NCI-H82 treated with DMSO at 0.1 percent for 48 hours (cell line): Measurements from ENCODE around the gene ARMH3.

Experiments
- DNase-seq: peaks from one replicate; lab custom pipeline; 2025; ENCODE audit not compliant: unreplicated experiment; lab: John Stamatoyannopoulos, UW

The ARMH3 gene

DNA sequence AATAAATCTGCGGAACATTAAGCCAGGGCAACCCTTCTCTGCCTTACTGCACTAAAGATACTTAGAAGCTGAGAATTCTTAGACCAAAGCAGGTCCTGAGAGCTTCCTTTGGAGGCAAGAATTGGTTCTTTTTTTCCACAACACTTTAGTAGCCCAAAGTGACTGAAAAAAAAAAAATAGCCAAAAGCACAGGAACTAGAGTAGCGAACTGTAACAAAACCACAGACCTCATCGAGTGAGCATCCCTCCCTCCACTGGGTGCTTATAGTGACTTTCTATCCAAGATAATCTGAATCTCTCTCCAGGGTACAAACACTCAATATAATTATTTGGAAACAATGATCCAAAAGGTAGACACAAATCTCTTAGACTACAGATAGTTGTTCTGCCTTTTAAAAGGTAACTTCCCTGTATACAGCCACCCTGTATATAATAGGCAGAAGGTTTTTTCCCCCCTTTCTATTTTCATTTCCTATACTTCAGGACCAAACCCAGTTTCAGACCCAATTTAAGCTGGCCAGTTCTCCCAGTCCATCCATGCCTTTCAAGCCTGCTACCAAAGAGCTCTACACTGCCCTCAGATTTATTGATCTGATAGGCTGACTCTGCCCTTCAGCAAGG lies 180.8 kb downstream of the ARMH3 start:
- no peak for DNase-seq

DNA sequence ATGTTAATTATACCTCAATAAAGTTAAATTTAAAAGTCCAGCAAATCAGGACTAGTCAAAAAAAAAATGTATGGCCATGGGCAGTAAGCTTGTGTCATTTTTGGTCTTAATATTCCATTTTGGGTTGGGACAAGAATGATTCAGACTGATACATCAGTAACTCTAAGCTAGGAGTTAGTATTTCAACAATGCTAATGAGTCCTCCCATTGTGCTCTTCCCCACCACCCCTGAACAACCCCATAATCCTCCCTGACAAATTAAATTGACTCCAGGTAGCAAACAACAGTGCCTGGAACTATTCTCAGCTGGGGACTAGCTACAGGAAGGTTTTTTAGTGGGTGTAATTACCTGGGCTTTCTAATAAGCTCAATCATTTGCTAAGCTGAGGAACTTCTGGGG lies 181.7 kb downstream of the ARMH3 start:
- DNase-seq: no peak

DNA sequence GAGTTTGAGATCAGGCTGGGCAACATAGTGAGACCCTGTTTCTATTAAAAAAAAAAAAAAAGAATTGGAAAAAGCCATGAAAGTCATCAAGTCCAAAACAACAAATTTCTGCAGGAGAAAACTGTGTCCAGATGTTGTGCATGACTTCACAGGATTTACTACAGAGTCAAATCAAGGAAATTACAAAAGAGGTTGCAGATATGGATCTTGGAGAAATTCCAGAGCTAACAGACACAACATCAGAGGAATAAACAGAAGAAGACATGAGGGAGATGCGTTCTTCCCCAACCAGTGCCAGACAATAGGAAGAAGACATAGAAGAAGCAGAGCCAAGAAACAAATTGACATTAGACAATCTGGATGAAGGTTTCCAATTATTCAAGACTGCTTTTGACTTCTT lies 188.0 kb downstream of the ARMH3 start:
- no peak for DNase-seq

DNA sequence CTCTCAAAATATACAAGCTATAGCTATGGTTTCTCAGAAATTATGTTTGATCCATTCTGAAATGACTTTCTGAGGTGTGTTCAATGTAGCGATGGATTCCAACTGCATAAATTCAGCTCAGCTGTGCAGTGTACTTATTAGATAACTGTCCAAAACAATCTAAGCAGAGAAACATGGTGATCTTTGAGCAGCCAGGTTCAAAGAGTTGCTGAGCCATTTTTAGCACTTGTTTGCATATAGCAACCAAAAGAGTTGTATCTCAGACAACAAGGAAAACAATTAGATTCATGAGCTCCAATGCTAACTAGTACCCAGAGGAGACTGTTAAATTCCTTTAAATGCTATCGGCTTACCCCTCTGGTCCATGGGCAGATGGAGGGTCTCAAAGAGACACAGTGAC lies 196.4 kb downstream of the ARMH3 start:
- DNase-seq: no peak

DNA sequence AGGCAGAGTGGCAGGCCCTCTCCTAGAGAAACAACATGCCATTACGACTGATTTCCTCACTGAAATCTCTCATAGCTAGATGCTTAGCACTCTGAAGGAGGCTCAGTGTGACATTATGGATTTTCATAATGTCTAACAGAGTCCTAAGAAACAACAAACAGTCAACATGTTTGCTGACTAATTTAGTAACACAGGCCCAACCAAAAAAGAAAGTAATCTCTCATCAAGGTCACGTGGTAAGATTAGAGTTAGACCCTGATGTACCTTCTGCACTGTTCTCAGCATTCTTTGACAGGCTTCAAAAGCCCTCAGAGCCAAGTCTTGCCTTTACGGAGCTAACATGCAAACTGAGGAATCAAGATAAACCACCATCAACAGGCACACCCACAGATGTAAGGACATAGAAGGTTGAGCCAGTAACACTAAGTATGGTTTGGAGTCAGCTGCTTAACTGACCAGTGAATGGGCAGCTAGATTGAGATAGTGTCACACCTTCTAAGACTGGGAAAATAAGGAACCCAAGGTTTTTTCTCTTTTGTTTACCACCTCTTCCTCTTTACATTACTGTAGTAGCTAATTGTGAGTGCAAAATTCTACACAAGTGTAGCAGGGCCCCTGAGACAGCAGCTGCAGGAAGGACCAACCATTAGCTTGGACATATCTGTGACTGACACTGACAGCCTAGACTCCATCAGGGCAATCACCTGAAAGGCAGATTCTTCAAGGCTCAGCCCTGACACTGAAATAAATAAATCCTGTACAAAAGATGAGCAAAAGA lies 197.1 kb downstream of the ARMH3 start:
- DNase-seq: no peak

DNA sequence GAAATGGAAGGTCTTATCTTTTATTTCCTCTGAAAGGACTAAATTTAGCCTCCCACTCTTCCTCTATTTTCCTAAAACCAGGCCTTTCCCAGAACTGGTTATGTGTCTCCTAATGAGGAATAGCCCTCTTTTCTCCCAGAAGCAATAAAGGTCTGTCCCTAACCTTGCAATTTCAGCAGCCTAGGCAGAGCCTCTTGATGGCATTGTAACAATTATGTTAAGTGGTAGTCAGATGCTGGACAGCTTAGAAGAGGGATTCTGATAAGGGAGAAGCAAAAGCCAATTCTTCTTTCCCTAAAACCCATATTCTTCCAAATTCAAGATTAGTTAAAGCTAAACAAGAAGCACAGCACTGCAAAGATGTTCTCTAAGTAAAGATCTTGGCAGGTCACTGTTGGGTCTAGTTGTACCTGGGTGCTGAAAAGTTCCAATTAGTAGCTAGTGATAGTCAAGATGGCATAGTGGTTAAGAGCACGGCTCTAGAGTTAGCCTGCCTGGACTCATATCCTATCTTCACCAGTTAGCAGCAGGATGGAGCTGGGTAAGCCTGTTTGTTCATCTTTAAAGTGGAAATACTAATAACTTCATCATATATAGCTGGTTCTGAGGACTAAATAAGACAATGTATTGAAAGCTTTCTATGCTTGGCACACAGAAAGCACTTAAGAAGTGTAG lies 198.0 kb downstream of the ARMH3 start:
- no peak for DNase-seq

DNA sequence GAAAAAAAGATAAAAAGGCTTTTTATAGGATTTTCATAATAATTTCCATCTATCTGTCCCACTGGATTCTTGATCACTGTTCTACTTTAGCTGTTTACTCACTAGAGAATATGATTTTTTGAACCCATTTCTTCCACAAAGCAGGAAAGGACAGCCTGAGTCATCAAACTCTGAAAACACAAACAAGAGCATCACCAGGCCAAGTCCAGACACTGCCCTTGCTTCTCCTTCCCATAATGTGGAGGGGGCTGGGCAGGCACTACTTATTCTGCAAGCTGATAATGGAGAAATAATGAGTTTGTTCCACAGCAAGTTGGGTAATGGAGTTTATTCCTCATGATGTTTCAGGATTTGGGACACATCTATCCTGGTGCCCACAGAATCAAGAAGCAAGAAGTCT lies 199.3 kb downstream of the ARMH3 start:
- no peak for DNase-seq

DNA sequence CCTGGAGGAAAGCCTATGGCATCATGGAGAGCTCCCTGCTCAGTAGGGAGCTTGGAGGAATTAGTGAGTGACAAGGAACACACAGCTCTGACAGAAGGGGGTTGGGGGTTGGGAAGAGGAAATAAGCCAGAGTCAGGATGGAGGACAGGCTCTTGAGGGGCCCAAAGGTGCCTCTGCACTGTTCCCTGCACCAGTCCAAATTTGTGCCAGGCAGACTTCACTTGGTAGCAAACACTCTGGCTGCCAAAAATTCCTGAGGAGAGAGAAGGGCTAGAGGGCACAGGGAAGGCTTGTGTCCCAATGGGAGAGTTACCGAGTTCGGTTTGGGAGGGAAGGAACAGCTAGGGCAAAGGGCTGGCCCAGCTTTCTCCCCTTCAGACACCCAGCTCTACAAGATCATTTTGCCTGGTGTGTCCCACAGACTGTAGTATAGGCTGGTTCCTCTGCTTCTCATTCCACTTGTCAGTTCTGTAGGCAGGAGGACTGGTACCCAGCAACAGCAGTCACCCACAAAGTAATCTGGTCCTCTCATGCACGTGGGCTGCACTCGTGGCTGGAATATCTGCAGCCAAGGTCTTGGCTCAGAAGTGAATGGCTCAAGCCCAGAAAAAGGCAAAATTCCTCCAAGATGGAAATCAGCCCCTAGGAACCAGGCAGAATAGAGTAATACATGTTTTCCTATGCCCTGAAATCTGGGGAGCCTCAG lies 204.4 kb downstream of the ARMH3 start:
- no peak for DNase-seq

DNA sequence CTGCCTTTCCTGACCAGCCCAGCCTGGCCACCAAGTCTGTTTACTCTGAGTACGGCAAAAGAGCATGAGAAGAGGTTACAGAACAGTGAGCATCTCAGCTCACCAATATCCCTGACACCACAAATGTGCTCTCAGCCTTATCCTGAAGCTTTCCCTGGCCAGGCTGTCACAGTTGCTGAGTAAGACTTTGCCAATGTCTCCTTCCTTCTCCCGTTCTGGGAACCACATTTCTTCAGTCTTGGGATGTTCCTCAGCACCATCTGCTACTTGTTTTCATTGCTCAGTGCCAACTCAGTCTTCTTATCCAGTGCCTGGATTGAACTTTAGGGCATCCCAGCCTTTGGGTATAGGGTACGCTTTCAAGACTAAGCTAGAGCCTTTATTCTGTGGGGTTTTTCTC lies 205.2 kb downstream of the ARMH3 start:
- no peak for DNase-seq

DNA sequence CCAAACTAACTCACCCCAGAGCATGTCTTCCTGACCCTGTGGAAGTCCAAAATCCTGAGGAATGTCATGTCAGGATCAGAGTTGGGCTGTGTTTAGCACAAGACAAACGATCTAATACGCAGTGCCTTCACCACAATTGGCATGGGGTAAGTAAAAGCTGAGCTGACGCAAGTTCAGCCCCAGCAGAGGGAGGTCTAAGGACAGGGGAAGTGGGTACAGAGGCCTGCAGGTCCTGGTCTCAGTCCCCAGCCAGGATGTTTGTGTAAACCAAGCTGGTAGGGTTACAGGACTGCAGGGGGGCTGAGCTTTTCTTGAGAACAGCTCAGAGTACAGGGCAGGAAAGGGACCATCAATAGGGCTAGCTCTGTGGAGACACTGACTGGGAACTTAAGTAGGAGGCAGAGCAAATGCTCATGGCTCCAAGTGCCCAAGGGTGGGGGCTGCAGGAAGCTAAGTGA lies 207.1 kb downstream of the ARMH3 start:
- no peak for DNase-seq

DNA sequence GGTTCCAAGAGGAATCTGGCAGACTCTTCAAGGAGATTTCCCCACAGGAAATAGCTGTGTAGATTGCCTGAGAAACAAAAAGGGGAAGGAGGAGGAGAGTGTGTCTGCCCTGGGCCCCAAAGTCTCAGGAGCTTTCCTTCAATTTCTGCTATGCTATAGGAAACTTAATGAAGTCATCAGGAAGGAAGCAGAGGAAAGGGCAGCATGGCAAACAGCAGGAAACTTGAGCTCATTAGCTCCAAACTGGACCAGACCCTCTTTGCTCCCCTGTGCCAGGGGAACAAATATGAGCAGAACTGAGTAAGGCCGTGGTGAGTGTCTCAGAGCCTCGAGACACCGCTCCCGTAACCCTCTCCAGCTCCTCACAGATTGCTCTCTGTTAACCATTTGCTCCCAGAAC lies 207.6 kb downstream of the ARMH3 start:
- DNase-seq: no peak

DNA sequence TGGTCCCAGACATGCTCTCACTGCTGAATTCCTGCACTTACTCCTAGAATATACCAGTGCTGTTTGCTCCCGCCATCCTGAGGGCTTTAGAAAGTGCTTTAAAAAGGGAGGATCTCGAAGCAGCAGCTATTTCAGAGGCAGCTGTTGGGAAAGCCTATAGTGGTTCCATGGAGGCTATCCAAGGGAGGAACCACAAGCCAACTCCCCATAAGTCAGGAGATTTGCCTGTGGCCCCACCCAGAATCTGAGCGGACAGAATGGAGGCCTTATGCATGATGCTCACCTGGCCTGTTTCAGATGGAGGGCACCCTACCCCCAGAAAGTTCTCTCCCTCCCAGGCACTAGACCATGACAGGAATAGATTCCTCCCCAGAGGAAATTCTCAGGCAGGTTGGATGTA lies 210.1 kb downstream of the ARMH3 start:
- no peak for DNase-seq

DNA sequence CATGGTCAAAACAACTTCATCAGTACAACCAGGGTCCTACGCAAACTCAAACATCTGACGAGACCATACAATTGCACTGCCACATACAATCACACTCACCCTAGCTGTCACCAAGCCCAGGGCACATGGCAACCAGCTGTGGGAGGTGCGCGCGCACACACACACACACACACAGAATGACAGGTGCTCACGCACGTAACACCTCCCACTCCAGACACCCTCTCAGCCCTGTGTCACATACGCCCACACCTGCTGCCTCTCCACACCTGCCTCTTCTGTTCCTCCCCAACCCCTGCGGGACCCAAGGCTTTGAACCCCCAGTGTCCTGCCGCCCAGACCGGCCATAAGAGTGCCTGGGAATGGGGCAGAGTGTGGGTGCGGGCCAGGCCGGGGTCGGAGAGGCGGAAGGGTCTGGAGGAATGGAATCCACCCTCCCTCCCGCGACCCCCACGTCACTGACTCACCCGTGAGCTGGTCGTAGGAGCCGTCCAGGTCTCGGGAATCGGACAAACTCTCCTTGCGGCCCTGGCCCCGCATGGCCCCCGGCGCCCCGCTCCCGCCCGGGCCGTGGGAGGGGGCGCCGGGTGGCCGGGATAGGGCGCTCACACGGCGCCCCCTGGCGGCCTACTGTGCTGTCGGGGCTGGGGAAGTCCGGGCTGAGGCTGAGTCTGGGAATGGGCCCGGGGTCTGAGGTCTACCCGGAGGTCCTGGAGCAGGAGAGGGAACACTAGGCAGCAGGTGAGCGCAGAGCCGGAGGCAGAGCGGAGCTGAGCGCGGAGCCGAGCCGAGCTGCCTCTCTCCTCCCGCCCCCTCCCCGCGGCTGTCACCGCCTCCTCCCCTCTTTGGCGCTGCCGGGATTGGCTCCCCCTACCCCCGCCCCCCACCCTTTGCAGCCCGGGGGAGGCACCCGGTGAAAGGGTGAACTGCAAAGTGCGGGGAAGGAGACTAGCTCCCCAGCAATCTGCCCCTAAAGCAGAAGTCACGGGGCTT lies 212.6 kb downstream of the ARMH3 start, which contains the start of gene KCNIP2:
Gene KCNIP2 (minus strand): TSS at position 769 of the 990 bp plus-strand sequence. CDS start 232 bp downstream, at position 537.
- no peak for DNase-seq

DNA sequence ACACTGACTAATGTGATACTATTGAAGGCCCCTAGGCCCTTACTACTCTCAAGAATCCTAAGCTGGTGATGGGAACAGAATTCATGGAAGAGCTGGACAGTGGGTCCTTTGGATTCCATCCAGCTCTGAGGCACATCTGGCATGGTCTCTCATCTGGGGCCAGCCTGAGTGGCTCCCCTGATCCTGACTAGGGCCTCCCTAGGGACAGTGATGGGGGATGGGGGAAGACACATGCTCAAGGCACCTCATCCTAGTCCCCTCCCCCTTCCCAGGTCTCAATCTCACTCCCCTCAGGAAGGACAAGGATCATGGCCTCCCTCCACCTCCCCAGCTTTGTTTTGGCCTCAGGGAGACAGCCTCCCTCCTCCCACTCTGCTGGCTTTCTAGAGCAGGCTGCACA lies 214.1 kb downstream of the ARMH3 start:
- no peak for DNase-seq

DNA sequence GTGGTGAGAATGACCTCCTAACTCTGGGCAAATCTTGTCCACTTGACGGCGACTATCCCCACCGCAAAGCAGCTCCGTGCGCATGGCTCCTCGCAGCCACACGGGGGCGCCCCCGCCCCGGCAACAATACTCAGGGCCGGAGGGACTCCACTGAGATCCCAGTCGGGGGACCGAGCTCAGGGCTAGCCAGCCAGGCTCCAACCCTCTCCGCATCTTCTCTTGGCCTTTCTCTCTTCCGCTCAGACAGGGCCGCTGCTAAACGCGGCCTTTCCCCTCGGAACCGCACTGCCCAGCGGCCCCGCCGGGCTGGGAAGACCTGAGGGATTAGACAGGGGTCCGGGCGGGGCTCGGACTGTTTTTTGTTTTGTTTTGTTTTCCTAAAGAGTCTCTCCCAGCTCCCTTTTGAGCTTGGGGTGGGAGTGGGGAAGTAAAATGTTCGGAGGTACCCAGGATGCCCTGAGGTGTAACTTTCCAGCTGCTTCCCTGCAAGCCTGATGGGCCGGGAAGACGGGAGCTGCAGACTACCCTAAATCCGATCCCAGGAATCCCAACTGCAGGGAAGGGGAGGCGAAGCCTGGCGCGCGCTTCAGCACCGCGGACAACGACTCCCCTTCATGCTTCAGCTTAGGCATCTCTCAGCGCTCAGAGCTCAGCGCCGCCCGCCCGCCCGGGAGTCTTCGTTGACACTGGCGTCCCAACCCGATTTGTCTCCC lies 215.1 kb downstream of the ARMH3 start:
- peak; percentile 63 for DNase-seq

DNA sequence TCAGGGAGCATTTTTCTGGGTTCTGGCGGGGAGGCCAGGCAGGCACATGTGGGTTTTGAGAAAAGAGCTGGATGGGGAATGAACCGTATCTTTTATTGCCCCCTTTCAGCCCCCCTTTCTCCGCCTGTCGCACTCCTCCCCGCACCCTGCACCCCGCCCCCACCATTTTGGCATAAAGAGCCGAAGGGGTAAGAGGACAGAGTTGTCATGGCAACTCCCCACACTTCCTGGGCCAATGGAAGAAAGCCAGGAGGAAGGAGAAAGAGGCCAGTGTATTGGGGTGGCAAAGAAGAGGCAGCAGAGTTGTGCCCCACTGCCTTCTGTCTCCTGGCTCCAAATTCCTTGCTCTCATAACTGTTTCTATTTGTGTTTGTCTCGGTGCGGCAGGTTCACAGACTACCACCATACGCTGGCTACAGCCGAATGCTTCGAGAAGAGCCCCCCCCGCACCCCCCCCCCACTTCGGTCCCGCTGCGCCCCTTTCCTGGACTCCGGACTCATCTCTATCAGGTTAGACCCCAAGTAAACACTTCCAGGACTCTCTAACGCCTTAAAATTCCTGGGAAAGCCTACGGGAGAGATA lies 215.8 kb downstream of the ARMH3 start:
- DNase-seq: no peak

DNA sequence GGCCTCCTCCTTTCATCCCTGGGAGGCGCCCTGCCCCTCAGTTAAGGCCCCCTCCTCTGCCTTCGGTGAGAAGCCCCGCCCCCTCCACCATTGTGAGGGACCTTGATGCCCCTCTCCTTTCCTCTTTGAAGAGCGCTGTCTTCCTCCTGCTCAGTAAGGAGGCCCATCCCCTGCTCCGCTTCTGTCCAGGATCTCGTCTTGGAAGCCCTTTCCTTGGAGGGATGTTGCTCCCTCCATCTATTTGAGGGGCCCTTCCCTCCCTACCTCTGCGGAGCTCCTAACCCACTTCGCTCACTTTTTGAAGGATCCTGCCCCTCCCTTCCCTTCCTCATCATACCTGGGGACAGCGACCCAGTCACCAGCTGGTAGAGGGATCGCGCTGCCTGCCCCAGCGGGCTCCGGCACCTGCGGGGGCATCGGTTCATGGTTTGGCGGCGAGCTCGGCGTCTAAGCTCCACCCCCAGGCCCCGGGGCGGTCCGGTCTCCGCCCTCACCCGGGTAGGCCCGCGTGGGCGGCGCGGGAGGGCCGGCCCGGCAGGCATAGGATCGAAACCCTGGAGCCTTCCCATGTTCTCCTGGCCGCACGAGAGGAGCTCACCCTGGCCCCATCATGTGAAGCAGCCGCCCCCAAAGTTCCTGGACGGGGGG lies 216.4 kb downstream of the ARMH3 start:
- DNase-seq: no peak

DNA sequence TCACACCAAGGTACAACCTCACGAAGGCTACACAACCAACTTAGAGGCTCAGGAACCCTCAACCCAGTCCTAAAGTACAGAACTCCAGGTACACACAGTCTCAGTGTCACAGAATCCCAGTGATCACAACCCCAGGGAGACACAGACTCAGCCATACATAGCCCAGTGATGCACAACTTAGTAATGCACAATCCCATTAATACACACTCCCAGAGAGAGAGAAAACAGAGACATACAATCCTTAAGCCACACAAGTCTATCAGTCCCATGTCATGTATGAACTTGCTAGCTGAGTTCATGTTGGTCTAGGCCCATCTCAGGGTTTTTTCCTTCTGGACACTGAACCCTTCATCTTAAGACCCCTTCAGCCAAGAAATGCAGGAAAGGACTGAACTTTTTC lies 217.0 kb downstream of the ARMH3 start:
- no peak for DNase-seq
